Mucosa of rectum (tissue), 2 donors: ENCODE results near the gene SPATA13.

Source experiments
- H3K27ac ChIP-seq, 2 donors: one replicate each; pipeline ENCODE4 v1.7.0; 2013; ENCODE audit warnings: inconsistent platforms in 2 of 2, low read depth in 2 of 2, low read length in 2 of 2
- H3K27me3 ChIP-seq, 2 donors: one replicate each; pipeline ENCODE4 v1.7.0; 2013; ENCODE audit warnings: low read length in 2 of 2; ENCODE audit not compliant: control insufficient read depth in 2 of 2, insufficient read depth in 2 of 2
- H3K36me3 ChIP-seq, 2 donors: one replicate each; pipeline ENCODE4 v1.7.0; 2013; ENCODE audit warnings: low read length in 2 of 2; ENCODE audit not compliant: control insufficient read depth in 2 of 2, insufficient read depth in 2 of 2
- H3K4me1 ChIP-seq, 2 donors: one replicate each; pipeline ENCODE4 v1.7.0; 2013; ENCODE audit warnings: low read length in 2 of 2, mild to moderate bottlenecking in 1 of 2; ENCODE audit not compliant: control insufficient read depth in 2 of 2, insufficient read depth in 2 of 2
- H3K4me3 ChIP-seq, 2 donors: one replicate each; pipeline ENCODE4 v1.7.0; 2013; ENCODE audit warnings: low read length in 2 of 2
- H3K9ac ChIP-seq, 2 donors: one replicate each; pipeline ENCODE4 v1.7.0; 2013; ENCODE audit warnings: low read length in 2 of 2, low read depth in 1 of 2, mild to moderate bottlenecking in 1 of 2
- H3K9me3 ChIP-seq, 2 donors: one replicate each; pipeline ENCODE4 v1.7.0; 2013; ENCODE audit warnings: low read length in 2 of 2; ENCODE audit not compliant: control insufficient read depth in 2 of 2
- donor health status: healthy.
- donor health status: Normal muscosa, but diverticular disease.

Gene SPATA13

GRCh38 chr13:24237356-24237755 lies 76.8 kb downstream of the SPATA13 start:
- Histone ChIP-seq H3K4me1 (peaks cover 3 to 11% of the 10 kb centered on the region in 2 donors), H3K4me3 (no peak overlapping the region), H3K36me3 (no peaks in the 10 kb centered on the region), H3K9ac (no peak overlapping the region), H3K9me3 (no peaks in the 10 kb centered on the region), H3K27me3 (no peaks in the 10 kb centered on the region), H3K27ac (no peak overlapping the region)

DNA sequence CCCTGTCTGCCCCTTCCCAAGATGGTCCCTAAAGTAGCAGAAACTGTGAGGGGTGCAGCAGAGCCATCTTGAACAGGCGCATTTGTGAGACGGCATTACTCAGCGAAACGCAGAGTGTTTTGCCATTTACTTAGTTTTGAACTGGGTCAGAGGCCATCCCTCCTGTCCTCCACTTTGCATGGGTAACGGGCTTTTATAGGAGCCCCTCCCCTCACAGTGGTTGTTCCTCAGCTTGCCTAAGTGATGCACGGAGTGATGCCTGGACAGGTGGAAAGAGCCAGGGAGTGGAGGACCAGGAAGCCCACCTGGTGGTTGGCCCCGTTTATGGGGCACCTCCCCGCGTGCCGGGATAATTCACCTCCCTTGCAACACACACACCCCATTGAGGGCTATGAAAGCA lies 80.8 kb downstream of the SPATA13 start:
- H3K4me3 ChIP-seq = no peak overlapping the region
- no peaks in the 10 kb centered on the region for H3K9me3 ChIP-seq
- no peak overlapping the region for H3K27ac ChIP-seq
- peaks cover 3 to 7% of the 10 kb centered on the region in 2 donors for H3K4me1 ChIP-seq
- no peaks in the 10 kb centered on the region for H3K27me3 ChIP-seq
- H3K36me3 ChIP-seq = no peaks in the 10 kb centered on the region
- H3K9ac ChIP-seq = no peak overlapping the region

GRCh38 chr13:24242100-24242499 lies 81.6 kb downstream of the SPATA13 start:
- H3K9me3 ChIP-seq = no peaks in the 10 kb centered on the region
- no peak overlapping the region for H3K4me3 ChIP-seq
- no peaks in the 10 kb centered on the region for H3K36me3 ChIP-seq
- no peaks in the 10 kb centered on the region for H3K27me3 ChIP-seq
- H3K9ac ChIP-seq = no peak overlapping the region
- no peak overlapping the region for H3K27ac ChIP-seq
- H3K4me1 ChIP-seq = peaks cover 8 to 13% of the 10 kb centered on the region in 2 donors

DNA sequence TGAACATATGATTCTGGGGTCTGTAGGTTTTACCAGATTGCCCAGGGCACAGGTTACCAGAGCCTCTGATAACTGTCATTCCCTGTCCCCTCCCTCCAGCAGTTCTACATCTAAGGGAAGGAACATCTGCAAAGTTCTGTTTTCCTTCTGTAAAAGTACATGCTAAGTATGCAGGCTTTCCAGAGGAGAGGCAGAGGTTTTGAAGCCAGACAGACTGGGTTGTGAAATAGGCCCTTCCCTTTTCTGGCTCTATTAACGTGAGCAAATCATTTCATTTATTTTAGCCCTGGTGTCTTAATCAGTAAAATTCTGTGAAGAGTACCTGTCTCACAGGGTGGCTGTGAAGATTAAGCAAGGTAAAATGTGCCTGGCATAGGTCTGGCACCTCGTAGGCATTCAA lies 82.8 kb downstream of the SPATA13 start:
- Histone ChIP-seq H3K36me3 (no peaks in the 10 kb centered on the region), H3K27me3 (no peaks in the 10 kb centered on the region), H3K9ac (no peak overlapping the region), H3K9me3 (no peaks in the 10 kb centered on the region), H3K4me1 (peaks cover 13 to 14% of the 10 kb centered on the region in 2 donors), H3K27ac (no peak overlapping the region), H3K4me3 (no peak overlapping the region)

DNA sequence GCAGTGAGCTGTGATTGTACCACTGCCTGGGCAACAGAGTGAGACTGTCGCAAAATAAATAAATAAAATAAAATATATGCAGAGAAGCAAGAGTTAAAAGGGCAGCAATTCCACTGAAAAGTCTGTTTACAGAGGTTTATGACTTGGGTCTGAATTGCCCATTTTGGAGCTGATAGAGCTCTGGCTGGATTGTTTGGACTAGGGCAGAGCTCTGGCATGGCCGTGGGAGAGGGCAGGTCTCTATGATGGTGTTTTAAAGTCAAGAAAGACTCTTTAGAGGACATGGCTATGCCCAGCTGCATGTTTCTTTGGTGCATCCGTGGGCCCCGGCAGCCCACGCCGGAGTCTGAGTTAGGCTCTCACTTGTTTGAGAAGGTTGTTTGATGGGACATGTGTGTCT lies 84.3 kb downstream of the SPATA13 start:
- Histone ChIP-seq H3K9me3 (no peaks in the 10 kb centered on the region), H3K4me1 (peaks cover 10 to 14% of the 10 kb centered on the region in 2 donors), H3K9ac (no peak overlapping the region), H3K27ac (peak overlapping the region; percentile 13 to 19), H3K27me3 (no peaks in the 10 kb centered on the region), H3K36me3 (peaks cover 0 to 4% of the 10 kb centered on the region in 2 donors), H3K4me3 (no peak overlapping the region)

DNA sequence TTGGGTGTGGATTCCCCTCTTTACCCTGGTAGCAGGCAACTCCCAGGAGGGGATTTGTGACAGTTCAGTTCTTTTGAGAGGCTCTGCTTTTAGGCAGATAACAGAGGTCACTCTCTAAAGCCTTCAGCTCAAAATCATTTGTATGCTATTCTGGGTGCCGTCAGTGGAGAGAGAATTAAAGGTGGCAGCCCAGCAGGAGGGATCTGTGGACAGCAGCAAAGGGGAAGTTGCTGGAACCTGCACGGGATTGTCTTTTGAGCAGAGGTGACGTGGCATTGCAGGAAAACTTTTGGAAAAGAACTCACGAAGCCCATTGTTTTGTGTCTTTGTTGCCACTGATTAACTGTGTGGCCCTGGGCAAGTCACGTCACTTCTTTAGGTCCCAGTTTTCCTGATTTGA lies 86.5 kb downstream of the SPATA13 start:
- peaks cover 10 to 14% of the 10 kb centered on the region in 2 donors for H3K4me1 ChIP-seq
- no peaks in the 10 kb centered on the region for H3K27me3 ChIP-seq
- H3K36me3 ChIP-seq = peaks cover 13% of the 10 kb centered on the region in 2 donors
- no peak overlapping the region for H3K9ac ChIP-seq
- no peak overlapping the region for H3K4me3 ChIP-seq
- H3K9me3 ChIP-seq = no peaks in the 10 kb centered on the region
- H3K27ac ChIP-seq = no peak overlapping the region

GRCh38 chr13:24249624-24250023 lies 89.1 kb downstream of the SPATA13 start:
- no peak overlapping the region for H3K9ac ChIP-seq
- no peak overlapping the region for H3K4me3 ChIP-seq
- H3K27ac ChIP-seq = no peak overlapping the region
- no peaks in the 10 kb centered on the region for H3K27me3 ChIP-seq
- H3K4me1 ChIP-seq = peaks cover 8 to 10% of the 10 kb centered on the region in 2 donors
- no peaks in the 10 kb centered on the region for H3K9me3 ChIP-seq
- peaks cover 27 to 33% of the 10 kb centered on the region in 2 donors for H3K36me3 ChIP-seq

DNA sequence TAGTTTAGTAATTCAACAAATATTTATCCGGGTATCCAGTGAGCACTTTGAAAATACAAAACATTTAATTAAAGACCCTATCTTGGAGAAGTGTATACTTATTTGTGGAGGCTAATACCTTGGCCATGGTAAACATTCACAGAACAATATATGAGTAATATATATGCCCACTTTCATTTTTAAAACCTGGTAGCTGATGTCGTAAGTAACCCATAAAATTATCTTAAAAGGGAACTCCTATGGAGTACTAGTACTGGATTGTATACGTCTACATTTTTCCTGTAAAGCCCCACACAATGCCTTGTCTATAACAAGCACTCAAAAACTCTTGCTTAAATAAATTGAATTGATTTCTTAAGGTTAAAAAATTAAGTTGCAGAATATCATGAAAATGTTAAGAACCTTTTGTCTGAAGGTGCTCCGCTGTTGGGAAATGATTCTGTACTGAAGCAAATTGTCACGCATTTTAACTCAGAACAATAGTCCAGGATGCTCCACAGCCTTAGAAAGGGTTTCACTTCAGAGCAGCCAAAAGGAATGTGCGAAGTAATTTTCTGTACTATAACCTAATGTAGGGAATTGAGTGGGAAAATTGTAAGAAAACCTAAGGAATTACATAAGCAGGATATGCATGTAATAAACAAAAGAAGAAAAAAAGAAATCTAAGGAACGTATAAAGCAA lies 90.0 kb downstream of the SPATA13 start:
- H3K9ac ChIP-seq = no peak overlapping the region
- H3K27me3 ChIP-seq = no peaks in the 10 kb centered on the region
- no peaks in the 10 kb centered on the region for H3K9me3 ChIP-seq
- H3K27ac ChIP-seq = no peak overlapping the region
- peaks cover 6 to 10% of the 10 kb centered on the region in 2 donors for H3K4me1 ChIP-seq
- peaks cover 27 to 38% of the 10 kb centered on the region in 2 donors for H3K36me3 ChIP-seq
- H3K4me3 ChIP-seq = no peak overlapping the region

GRCh38 chr13:24251525-24251924 lies 91.0 kb downstream of the SPATA13 start:
- H3K36me3 ChIP-seq = peaks cover 27 to 38% of the 10 kb centered on the region in 2 donors
- H3K4me3 ChIP-seq = peak overlapping the region; percentile 50 to 59
- H3K27me3 ChIP-seq = no peaks in the 10 kb centered on the region
- peak overlapping the region in 1 of 2 donors; percentile 49 for H3K27ac ChIP-seq
- peak overlapping the region; percentile 37 to 44 for H3K9ac ChIP-seq
- peaks cover 6 to 10% of the 10 kb centered on the region in 2 donors for H3K4me1 ChIP-seq
- H3K9me3 ChIP-seq = no peaks in the 10 kb centered on the region

GRCh38 chr13:24252136-24252535 lies 91.6 kb downstream of the SPATA13 start:
- Histone ChIP-seq H3K27ac (peak overlapping the region in 1 of 2 donors; percentile 49), H3K4me3 (peak overlapping the region; percentile 50 to 59), H3K27me3 (no peaks in the 10 kb centered on the region), H3K9me3 (no peaks in the 10 kb centered on the region), H3K4me1 (peaks cover under 1 to 5% of the 10 kb centered on the region in 2 donors), H3K36me3 (peaks cover 27 to 38% of the 10 kb centered on the region in 2 donors), H3K9ac (peak overlapping the region in 1 of 2 donors; percentile 37)
